Right atrium auricular region (tissue), 2 donors: Measurements from ENCODE around the gene ANO3. TPM values are rescaled to one million over a fixed set of nuclear protein-coding genes. Genes with fewer than 3 reads are reported as not detected.

Experiments used
- DNase-seq: peaks from one replicate; pipeline ENCODE4 v3.0.0-alpha.2; 2019; ENCODE audit warnings: low spot score
- H3K27ac ChIP-seq, 2 donors: fragments of 200-600 bp; sonication (generic); 1 replicate in 1 of 2; 2 replicates in 1 of 2; pipeline ENCODE4 v1.5.1; 2016 to 2019
- H3K27me3 ChIP-seq, 2 donors: fragments of 200-600 bp; sonication (generic); one replicate each; pipeline versions ENCODE4 v1.5.1 to v1.6.0; 2017 to 2019
- H3K36me3 ChIP-seq: fragments of 200-600 bp; sonication (generic); one replicate; pipeline ENCODE4 v1.5.1; 2016
- H3K4me1 ChIP-seq, 2 donors: fragments of 200-600 bp; sonication (generic); one replicate each; pipeline versions ENCODE4 v1.5.1 to v1.6.0; 2017 to 2019
- H3K4me3 ChIP-seq, 2 donors: fragments of 200-600 bp; sonication (generic); 1 replicate in 1 of 2; 2 replicates in 1 of 2; pipeline ENCODE4 v1.5.1; 2017 to 2019; ENCODE audit warnings: mild to moderate bottlenecking in 1 of 2, moderate library complexity in 1 of 2
- H3K9me3 ChIP-seq, 2 donors: fragments of 200-600 bp; sonication (generic); one replicate each; pipeline ENCODE4 v1.5.1; 2019
- total RNA-seq, 2 donors: library from RNA; depleted of rRNA; stranded (reverse); fragments of >200 nt; gene quantifications; one replicate each; pipeline ENCODE4 v1.1.0, GENCODE V29; 2016
- TF ChIP-seq, protein P1 (sequence below), 2 donors: fragments of 200-600 bp; sonication (generic); IDR thresholded peaks; one replicate each; pipeline ENCODE4 v1.5.1; 2019; ENCODE audit warnings: antibody characterized with exemption in 2 of 2

Gene ANO3
- total RNA-seq, 2 donors from 2014 or later = 0.16 TPM; not detected in 1

- Histone ChIP-seq H3K36me3 (no peaks in the 10 kb centered on the region), H3K27ac (no peak overlapping the region), H3K4me3 (no peak overlapping the region), H3K27me3 (no peaks in the 10 kb centered on the region), H3K9me3 (no peaks in the 10 kb centered on the region), H3K4me1 (peaks cover 0 to 10% of the 10 kb centered on the region in 2 donors)
- TF ChIP-seq, protein P1, sequence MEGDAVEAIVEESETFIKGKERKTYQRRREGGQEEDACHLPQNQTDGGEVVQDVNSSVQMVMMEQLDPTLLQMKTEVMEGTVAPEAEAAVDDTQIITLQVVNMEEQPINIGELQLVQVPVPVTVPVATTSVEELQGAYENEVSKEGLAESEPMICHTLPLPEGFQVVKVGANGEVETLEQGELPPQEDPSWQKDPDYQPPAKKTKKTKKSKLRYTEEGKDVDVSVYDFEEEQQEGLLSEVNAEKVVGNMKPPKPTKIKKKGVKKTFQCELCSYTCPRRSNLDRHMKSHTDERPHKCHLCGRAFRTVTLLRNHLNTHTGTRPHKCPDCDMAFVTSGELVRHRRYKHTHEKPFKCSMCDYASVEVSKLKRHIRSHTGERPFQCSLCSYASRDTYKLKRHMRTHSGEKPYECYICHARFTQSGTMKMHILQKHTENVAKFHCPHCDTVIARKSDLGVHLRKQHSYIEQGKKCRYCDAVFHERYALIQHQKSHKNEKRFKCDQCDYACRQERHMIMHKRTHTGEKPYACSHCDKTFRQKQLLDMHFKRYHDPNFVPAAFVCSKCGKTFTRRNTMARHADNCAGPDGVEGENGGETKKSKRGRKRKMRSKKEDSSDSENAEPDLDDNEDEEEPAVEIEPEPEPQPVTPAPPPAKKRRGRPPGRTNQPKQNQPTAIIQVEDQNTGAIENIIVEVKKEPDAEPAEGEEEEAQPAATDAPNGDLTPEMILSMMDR (IDR thresholded peaks at IDR 0.05) = no peak
- DNase-seq = no peak
Measured at GRCh38 chr11:26335903-26336302, 4.0 kb downstream of the ANO3 start.

DNA sequence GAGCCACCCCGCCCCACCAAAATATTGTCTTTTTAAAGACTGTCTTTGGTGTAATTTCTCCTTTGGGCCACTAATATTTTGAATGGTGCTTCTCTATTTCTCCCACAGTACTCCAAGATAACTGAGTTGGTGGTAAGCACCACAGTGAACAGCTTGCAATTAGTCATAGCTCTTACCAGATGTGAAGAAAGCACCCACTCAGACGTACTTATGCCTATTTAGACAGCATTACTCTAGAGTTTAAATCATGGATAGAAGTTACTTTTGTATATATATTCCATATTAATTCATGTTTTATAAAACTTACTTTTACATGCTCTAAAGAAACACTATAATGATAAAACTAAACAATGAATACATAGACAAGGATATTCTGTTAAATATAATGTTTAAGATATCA lies 12.7 kb downstream of the ANO3 start:
- no peaks in the 10 kb centered on the region for H3K4me1 ChIP-seq
- no peaks in the 10 kb centered on the region for H3K36me3 ChIP-seq
- TF ChIP-seq, protein P1 (IDR thresholded peaks at IDR 0.05) = no peak
- no peak overlapping the region for H3K27ac ChIP-seq
- no peaks in the 10 kb centered on the region for H3K9me3 ChIP-seq
- H3K4me3 ChIP-seq = no peak overlapping the region
- no peak for DNase-seq
- H3K27me3 ChIP-seq = no peaks in the 10 kb centered on the region

DNA sequence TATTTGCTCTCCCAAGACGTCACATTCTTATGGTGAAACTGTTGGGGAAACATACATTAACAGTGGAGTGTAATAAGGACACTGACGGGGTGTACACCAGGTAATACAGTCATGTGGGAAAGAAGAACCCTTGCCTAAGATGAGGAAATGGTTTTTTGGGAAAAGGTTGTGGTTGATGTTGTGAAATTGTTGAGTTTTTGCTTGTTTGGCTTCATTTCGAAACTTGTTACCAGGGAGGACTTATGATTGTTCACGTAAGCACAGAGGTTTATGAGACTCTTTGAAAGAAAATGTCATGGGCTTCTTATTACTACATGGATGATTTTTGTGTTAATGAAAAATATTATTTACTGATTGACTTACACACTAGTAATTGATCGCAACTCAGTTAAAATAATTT lies 16.8 kb downstream of the ANO3 start:
- DNase-seq = no peak
- Histone ChIP-seq H3K27ac (no peak overlapping the region), H3K9me3 (no peaks in the 10 kb centered on the region), H3K4me3 (no peak overlapping the region), H3K4me1 (no peaks in the 10 kb centered on the region), H3K27me3 (no peaks in the 10 kb centered on the region), H3K36me3 (no peaks in the 10 kb centered on the region)
- TF ChIP-seq, protein P1 (IDR thresholded peaks at IDR 0.05) = no peak

- no peak overlapping the region for H3K4me3 ChIP-seq
- no peaks in the 10 kb centered on the region for H3K36me3 ChIP-seq
- no peaks in the 10 kb centered on the region for H3K27me3 ChIP-seq
- DNase-seq = no peak
- no peak overlapping the region for H3K27ac ChIP-seq
- no peaks in the 10 kb centered on the region for H3K4me1 ChIP-seq
- TF ChIP-seq, protein P1 (IDR thresholded peaks at IDR 0.05) = no peak
- H3K9me3 ChIP-seq = no peaks in the 10 kb centered on the region
Measured at GRCh38 chr11:26350002-26350401, 18.1 kb downstream of the ANO3 start.

GRCh38 chr11:26353010-26353409 lies 21.1 kb downstream of the ANO3 start:
- H3K4me3 ChIP-seq = no peak overlapping the region
- H3K4me1 ChIP-seq = no peaks in the 10 kb centered on the region
- H3K27me3 ChIP-seq = no peaks in the 10 kb centered on the region
- DNase-seq = no peak
- H3K9me3 ChIP-seq = no peaks in the 10 kb centered on the region
- H3K36me3 ChIP-seq = no peaks in the 10 kb centered on the region
- TF ChIP-seq, protein P1 (IDR thresholded peaks at IDR 0.05) = no peak
- H3K27ac ChIP-seq = no peak overlapping the region

DNA sequence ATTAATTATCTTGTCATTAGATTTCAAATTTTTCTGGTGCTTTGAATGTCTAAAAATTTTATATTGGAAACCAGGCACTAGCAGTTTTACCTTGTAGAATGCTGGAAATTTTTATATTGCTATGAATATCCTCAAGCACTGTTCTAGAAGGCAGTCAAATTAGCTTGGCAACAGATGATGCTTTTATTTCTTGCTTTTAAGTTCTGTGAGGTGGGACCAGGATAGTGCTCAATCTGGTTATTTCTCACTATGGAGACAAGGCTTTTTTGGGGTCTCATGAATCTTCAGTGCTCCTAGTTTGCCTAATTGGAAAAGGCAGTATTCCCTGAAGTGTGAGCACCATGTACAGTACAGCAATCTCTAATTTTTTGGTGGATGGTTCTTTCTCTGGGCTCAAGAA lies 27.1 kb downstream of the ANO3 start:
- no peak for DNase-seq
- TF ChIP-seq, protein P1 (IDR thresholded peaks at IDR 0.05) = no peak
- H3K27ac ChIP-seq = no peak overlapping the region
- no peaks in the 10 kb centered on the region for H3K9me3 ChIP-seq
- no peaks in the 10 kb centered on the region for H3K4me1 ChIP-seq
- H3K36me3 ChIP-seq = no peaks in the 10 kb centered on the region
- H3K27me3 ChIP-seq = no peaks in the 10 kb centered on the region
- no peak overlapping the region for H3K4me3 ChIP-seq
